GM21723 (cell line): Measurements from ENCODE around the gene LRRC17.

Source experiments
- ATAC-seq: cut with Tn5 transposase; IDR thresholded peaks from one replicate; pipeline ENCODE4 v1.9.1; 2021; ENCODE audit warnings: mild to moderate bottlenecking, moderate library complexity; ENCODE audit not compliant: unreplicated experiment

Gene LRRC17

DNA sequence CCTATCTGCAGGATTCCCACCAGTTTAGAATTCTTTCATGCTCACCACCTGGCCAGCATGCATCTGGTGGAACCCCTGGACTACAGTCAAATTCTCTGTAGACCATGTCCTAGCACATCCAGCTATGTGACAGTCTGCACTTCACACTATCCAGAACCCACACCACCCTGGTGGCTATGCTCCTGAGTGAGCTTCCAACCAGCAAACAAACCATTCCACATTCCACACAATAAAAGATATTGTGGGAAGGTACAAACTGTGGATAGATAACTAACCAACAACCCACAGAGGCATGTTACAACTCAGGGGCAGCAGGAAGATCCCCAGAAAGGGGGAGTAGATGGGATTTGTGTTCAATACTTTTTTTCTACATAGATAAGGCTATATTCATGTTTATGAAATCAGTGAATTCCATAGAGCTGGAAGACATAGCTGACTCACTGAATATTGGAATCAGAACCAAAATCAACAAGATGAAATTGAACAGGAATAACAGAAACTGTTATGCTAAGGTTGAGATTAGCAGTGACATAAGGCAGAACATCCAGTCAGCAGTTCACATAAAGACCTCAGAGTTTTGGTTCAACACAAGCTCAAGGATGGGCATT is 72.5 kb downstream of the LRRC17 start:
- ATAC-seq: no peak

DNA sequence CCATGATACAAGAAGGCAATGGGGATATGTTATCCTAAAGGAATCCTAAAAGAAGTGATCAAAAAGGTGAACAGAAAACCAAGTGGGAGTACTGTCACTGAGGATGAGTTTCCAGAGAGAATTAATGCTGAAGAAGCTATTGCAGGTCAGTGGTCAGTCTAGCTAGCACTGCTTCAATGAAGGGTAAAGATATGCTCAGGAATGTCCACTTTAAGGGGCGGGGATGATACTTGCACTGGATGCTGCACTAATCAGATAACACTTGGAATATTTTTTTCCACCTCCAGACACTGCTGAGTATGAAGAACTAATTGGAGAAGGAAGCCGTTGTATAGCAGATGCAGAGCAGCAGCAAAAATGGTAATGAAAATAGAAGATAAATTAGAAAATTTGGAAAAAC is 75.3 kb downstream of the LRRC17 start:
- no peak for ATAC-seq

GRCh38 chr7:102988631-102989560 is 76.1 kb downstream of the LRRC17 start:
- ATAC-seq: no peak

- no peak for ATAC-seq
Measured at GRCh38 chr7:102990642-102991041, 77.8 kb downstream of the LRRC17 start.

DNA sequence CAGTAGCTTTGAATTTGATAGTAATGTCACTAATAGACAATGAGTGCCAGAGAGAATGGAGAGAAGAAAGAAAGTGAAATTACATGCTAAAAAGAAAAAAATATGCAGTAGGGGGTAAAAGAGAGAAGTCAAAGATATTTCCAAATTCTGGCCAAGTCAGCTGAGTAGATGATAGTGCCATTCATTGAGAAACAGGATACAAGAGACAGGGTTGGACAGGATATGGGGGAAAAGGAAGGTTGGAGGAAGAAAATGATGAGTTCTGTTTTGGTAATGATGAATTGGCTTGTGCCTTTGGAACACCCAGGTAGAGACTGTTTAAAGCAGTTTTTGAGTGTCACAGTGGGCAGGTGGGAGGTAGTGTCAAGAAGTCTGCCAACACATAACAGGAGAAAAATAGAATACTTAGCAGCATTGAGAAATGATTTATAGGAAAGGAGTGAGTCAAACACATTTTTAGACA is 78.3 kb downstream of the LRRC17 start:
- ATAC-seq: no peak

GRCh38 chr7:102991540-102992214 is 78.9 kb downstream of the LRRC17 start:
- ATAC-seq: no peak

DNA sequence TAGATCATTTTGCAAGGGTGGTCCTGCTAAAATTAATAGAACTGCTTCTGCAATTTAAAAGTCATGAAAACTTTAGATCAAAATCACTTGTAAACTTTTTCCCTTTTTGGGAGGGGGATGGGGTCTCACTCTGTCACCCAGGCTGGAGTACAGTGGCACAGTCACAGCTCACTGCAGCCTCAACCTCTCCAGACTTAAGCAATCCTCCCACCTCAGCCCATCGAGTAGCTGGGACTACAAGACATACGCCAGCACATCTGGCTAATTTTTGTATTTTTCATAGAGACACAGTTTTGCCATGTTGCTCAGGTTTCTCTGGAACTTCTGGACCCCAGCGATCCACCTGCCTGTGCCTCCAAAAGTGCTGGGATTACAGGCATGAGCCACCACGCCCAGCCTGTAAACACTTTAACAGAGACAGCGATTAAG is 79.7 kb downstream of the LRRC17 start:
- ATAC-seq: no peak

GRCh38 chr7:102992938-102993717 is 80.3 kb downstream of the LRRC17 start:
- no peak for ATAC-seq

DNA sequence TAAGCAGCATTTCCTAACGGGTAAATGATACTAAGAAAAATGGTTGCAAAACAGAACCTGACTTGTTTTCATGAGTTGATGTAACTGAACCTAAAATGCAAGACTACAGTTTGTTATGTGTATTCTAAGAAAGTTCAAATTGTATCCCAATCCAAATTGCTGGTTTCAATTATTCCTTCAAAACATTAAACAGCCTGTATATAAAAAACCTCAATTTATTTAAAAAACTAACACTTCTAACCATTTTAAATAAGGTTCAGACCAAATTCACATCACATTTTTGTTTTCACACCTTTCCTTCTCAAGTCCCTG is 80.9 kb downstream of the LRRC17 start:
- no peak for ATAC-seq

DNA sequence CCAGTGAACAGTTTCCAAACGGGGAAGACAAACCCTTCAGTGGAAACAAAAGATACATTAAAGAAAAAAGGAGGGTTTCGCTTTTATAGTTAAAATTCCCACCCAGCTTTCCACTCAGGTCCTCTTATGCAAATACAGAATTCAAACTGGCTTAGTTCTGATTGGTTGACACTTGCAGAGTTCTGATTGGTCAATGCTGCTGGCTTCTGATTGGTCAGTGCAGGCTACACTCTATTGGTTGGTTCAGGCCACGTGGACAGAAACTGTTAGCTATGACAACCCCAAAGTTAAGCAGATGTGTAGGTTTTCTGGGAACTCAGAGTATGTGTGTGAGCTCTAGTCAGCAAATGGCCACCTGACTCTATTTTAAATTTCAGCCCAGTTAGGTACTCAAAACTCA is 81.8 kb downstream of the LRRC17 start:
- no peak for ATAC-seq
